ENCODE results near the gene ADAM12. TPM values are rescaled to one million over a fixed set of nuclear protein-coding genes. Genes with fewer than 3 reads are reported as not detected.

Gene ADAM12
- total RNA-seq, 2 donors from 2014 or later: 15.2 to 36.6 TPM

DNA sequence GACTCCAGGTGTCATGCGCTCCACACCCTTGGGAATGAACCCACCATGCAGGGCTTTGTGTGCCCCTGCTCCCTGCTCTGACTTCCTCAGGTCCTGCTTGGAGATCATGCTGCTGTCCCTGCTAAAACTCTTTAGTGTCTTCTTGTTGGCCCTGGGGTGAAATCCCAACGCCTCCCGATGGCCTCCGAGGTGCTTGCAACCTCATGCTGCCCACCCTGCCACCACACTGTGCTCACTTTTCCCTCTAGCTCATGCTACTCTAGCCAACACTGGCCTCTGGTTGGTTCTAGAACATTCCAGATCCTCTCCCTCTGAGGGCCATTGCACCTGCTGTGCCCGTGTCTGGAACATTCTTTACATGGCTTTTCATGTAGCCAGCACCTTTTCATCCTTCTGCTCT lies 227.7 kb downstream of the ADAM12 start:
- Mint-ChIP-seq H3K27ac (no peak overlapping the region), H3K36me3 (ENCODE audit: low read depth) (no peaks in the 10 kb centered on the region), H3K4me1 (no peaks in the 10 kb centered on the region), H3K4me3 (no peak overlapping the region), H3K27me3 (no peaks in the 10 kb centered on the region)
- no peaks in the 10 kb centered on the region for H3K9me3 ChIP-seq (ENCODE audit: control insufficient read depth, low read length, poor library complexity, severe bottlenecking)
- DNase-seq (no peak), ATAC-seq (no peak)

DNA sequence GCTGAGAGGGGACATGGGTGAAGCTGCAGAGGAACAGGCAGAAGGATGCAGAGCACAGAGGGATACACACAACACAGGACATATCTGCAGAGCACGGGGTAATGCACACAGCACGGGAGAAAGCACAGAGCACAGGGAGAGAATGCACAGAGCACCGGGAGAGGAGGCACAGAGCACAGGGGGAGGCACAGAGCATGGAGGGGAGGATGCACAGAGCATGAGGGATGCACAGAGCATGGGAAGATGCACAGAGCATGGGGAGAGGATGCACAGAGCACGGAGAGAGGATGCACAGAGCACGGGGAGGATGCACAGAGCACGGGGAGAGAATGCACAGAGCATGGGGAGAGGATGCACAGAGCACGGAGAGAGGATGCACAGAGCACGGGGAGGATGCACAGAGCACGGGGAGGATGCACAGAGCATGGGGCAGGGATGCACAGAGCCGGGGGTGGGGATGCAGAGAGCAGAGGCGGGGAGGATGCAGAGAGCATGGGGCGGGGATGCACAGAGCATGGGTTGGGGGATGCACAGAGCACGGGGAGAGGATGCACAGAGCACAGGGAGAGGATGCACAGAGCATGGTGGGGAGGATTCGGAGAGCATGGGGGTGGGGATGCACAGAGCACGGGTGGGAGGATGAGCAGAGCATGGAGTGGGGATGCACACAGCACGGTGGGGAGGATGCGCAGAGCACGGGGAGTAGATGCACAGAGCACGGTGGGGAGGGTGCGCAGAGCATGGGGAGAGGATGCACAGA lies 230.0 kb downstream of the ADAM12 start:
- no peak overlapping the region for H3K4me3 Mint-ChIP-seq
- no peaks in the 10 kb centered on the region for H3K4me1 Mint-ChIP-seq
- no peaks in the 10 kb centered on the region for H3K27me3 Mint-ChIP-seq
- no peaks in the 10 kb centered on the region for H3K9me3 ChIP-seq (ENCODE audit: control insufficient read depth, low read length, poor library complexity, severe bottlenecking)
- DNase-seq: no peak
- ATAC-seq: no peak
- H3K36me3 Mint-ChIP-seq (ENCODE audit: low read depth): no peaks in the 10 kb centered on the region
- H3K27ac Mint-ChIP-seq: no peak overlapping the region

DNA sequence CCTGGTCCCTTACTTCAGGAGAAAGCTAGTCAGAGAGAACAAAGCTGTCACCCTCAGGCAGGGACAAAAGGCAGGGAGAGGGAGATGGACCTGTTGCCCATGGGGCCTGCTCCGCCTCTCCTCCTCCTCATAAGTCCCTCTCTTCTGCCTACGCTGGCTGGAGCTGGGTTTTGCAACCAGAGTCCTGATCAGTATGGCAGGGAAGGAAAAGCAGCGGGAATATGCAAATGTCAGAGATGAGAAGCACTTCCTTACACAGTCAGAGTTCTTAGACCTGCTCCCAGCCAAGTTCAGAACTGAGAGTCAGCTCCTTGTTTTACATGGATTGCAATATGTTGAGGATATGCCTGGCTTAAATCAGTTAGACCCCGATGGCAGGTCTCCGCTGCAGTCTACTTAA lies 231.1 kb downstream of the ADAM12 start:
- H3K27ac Mint-ChIP-seq: no peak overlapping the region
- no peak overlapping the region for H3K4me3 Mint-ChIP-seq
- ATAC-seq: no peak
- H3K4me1 Mint-ChIP-seq: no peaks in the 10 kb centered on the region
- H3K27me3 Mint-ChIP-seq: no peaks in the 10 kb centered on the region
- no peaks in the 10 kb centered on the region for H3K36me3 Mint-ChIP-seq (ENCODE audit: low read depth)
- no peak for DNase-seq
- no peaks in the 10 kb centered on the region for H3K9me3 ChIP-seq (ENCODE audit: control insufficient read depth, low read length, poor library complexity, severe bottlenecking)

DNA sequence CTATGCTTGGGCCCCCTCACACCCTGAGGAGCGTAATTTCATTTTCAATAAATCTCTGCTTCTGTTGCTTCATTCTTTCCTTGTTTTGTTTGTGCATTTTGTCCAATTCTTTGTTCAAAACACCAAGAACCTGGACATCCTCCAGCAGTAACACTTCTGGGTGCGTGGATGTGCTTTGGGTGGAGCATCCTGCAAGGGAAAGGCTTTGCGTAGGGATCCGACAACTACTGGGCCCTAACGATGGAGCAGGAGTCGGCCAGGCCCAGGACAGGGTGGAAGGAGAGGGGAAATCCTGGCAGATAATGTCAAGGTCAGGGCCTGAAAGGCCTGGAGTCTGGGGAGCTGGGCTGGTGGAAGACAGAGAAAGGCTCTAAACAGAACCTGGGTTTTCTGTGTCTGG lies 231.8 kb downstream of the ADAM12 start:
- no peaks in the 10 kb centered on the region for H3K9me3 ChIP-seq (ENCODE audit: control insufficient read depth, low read length, poor library complexity, severe bottlenecking)
- Mint-ChIP-seq H3K27ac (no peak overlapping the region), H3K4me3 (no peak overlapping the region), H3K27me3 (no peaks in the 10 kb centered on the region), H3K4me1 (no peaks in the 10 kb centered on the region), H3K36me3 (ENCODE audit: low read depth) (no peaks in the 10 kb centered on the region)
- DNase-seq (no peak), ATAC-seq (no peak)

DNA sequence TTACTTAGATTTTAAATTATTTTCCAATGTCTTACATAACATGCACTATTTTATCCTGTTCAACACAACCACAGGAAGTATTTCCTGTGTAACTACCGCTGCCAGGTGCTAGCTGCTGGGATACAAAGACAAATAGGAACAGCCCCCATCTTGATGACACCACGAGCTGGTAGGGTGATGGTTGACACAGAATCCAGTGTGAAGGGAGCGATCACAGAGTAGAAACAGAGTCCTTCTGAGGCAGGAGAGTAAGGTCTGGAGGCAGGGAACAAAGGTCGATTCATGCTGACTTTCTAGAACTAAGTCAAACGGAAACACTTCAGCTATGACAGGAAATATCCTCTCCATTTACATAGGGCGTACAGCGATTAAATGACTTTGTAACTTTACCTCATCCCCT lies 232.3 kb downstream of the ADAM12 start:
- no peak overlapping the region for H3K4me3 Mint-ChIP-seq
- no peak overlapping the region for H3K27ac Mint-ChIP-seq
- H3K27me3 Mint-ChIP-seq: no peaks in the 10 kb centered on the region
- no peaks in the 10 kb centered on the region for H3K36me3 Mint-ChIP-seq (ENCODE audit: low read depth)
- ATAC-seq (no peak), DNase-seq (no peak)
- no peaks in the 10 kb centered on the region for H3K4me1 Mint-ChIP-seq
- no peaks in the 10 kb centered on the region for H3K9me3 ChIP-seq (ENCODE audit: control insufficient read depth, low read length, poor library complexity, severe bottlenecking)

DNA sequence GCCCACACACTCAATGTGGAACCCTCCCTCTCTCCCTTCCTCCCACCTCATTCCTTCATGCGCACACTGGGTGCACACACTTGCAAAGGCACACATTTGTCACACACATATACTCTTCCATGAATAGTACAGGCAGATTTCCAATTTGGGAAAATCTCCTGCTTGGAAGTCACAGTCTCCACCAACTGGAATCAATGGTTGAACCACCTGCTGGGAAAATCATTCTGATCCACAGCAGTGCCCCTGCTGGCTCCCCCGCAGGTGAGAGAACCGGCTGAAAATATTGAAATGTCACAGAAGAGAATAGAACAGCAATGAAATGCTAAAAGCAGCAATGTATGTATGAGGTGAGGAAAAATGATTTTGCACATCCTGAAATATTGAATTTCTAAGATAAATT lies 232.7 kb downstream of the ADAM12 start:
- Mint-ChIP-seq H3K27ac (no peak overlapping the region), H3K4me1 (no peaks in the 10 kb centered on the region), H3K27me3 (no peaks in the 10 kb centered on the region), H3K36me3 (ENCODE audit: low read depth) (no peaks in the 10 kb centered on the region), H3K4me3 (no peak overlapping the region)
- H3K9me3 ChIP-seq (ENCODE audit: control insufficient read depth, low read length, poor library complexity, severe bottlenecking): no peaks in the 10 kb centered on the region
- ATAC-seq: no peak
- no peak for DNase-seq

DNA sequence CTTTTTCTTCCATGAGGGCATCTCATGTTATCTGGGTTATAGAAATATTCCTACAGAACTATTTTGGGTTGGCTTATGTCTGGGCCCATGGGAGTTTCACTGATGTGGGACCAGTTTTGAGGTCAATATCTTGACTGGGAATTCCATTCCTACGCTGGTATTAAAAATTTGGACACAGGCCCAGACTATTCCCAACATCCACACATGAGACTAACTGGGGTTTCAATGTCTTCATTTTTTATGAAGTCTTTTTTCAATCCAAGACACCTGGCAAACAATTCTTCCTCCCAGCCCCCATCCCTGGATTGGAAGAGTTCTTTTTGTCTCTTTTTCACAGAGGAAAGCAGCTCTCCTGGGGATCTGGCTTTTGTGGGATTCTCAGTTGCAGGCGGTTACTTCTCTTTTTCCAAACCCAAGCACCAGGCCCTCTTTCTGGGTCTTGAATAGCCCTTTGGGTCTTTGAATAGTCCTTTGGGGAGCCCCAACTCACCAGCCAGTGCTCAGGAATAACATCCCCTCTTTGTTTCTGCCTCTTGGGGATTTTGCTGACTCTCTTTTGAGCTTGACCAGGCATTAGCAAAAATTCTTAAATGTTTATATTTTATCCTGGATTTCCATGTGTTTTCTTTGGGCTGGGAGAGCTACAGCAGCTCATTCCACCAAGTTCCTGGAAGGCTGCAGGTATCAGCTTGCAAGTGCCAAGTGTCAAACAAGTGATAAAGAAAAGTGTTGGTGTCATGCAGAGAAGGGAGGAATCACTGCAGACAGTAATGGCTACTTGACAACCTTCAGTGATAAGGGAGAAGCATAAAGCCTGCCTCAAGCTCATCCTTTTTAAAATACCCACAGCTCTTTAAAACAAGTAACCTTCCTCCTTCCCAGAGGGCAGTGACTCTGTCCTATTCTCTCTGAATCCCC lies 234.3 kb downstream of the ADAM12 start:
- ATAC-seq (no peak), DNase-seq (no peak)
- Mint-ChIP-seq H3K27ac (no peak overlapping the region), H3K4me1 (no peaks in the 10 kb centered on the region), H3K36me3 (ENCODE audit: low read depth) (no peaks in the 10 kb centered on the region), H3K27me3 (no peaks in the 10 kb centered on the region), H3K4me3 (no peak overlapping the region)
- no peaks in the 10 kb centered on the region for H3K9me3 ChIP-seq (ENCODE audit: control insufficient read depth, low read length, poor library complexity, severe bottlenecking)

DNA sequence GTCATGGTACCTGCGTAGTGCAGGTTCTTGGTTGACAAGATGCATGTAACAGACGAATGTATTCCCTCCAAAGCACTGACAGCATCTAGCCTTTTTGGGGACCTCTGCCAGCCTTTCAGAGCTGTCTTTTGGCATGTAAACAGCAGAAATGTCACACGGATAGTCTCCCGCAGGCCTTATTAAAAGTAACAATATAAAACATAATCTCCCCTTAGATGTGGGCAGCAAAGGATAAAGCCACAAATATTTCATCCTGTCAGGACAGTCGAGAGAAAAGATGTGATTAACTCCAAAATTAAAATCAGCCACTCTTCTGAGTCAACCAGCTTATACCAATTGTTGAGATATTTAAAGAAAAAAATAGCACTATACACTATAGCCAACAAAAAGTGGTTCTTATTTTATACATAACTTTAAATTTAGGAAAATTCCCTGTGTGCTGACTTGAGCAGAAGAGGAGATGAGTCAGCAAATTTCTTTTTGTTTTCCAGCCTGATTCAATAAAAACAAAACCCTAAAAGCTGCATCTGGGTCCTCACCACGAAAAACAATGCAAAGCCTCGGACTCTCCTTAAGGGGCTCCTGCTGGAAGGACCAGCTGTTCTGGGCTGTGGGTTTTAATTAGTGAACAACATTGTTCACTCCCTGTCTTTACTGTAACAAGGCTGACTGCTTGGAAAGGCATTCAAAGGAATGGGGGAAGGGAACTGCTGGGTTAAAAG lies 240.2 kb downstream of the ADAM12 start:
- H3K4me1 Mint-ChIP-seq: no peaks in the 10 kb centered on the region
- no peak for ATAC-seq
- H3K4me3 Mint-ChIP-seq: no peak overlapping the region
- DNase-seq: no peak
- H3K27ac Mint-ChIP-seq: no peak overlapping the region
- H3K9me3 ChIP-seq (ENCODE audit: control insufficient read depth, low read length, poor library complexity, severe bottlenecking): no peaks in the 10 kb centered on the region
- no peaks in the 10 kb centered on the region for H3K36me3 Mint-ChIP-seq (ENCODE audit: low read depth)
- no peaks in the 10 kb centered on the region for H3K27me3 Mint-ChIP-seq

DNA sequence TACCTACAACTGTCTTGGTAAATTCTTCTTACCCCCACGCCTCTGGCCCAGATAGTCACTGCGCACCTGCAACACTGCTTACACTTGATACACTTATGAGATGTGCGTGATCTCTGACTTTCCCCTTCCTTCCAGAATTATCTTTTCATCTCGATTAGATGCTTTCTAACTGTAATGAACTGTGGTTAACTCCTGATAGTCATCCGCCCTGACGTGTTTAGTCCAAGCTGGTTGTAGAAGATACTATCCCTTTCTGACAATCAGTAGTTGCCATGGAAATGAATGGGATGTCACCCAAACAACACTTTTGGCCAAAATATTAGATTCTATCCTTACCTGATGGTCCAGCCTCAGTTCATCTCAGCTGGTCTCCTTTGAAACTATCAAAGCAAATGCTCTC lies 241.5 kb downstream of the ADAM12 start:
- DNase-seq (no peak), ATAC-seq (no peak)
- Mint-ChIP-seq H3K4me1 (no peaks in the 10 kb centered on the region), H3K4me3 (no peak overlapping the region), H3K36me3 (ENCODE audit: low read depth) (no peaks in the 10 kb centered on the region), H3K27me3 (no peaks in the 10 kb centered on the region), H3K27ac (no peak overlapping the region)
- no peaks in the 10 kb centered on the region for H3K9me3 ChIP-seq (ENCODE audit: control insufficient read depth, low read length, poor library complexity, severe bottlenecking)

DNA sequence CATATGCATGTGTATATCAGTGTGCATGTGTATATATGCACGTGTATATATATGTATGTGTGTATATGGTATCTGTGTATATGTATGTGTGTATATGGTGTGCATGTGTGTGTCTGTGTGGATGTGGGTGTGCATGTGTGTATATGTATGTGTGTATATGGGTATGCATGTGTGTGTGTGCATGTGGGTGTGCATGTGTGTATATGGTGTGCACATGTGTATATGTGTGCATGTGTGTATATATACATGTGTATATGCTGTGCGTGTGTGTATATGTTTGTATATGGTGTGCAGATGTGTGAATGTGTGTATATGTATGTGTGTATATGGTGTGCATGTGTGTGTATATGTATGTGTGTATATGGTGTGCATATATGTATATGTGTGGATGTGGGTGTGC lies 245.2 kb downstream of the ADAM12 start:
- DNase-seq (no peak), ATAC-seq (no peak)
- Mint-ChIP-seq H3K27ac (no peak overlapping the region), H3K27me3 (no peaks in the 10 kb centered on the region), H3K4me1 (no peaks in the 10 kb centered on the region), H3K36me3 (ENCODE audit: low read depth) (no peaks in the 10 kb centered on the region), H3K4me3 (no peak overlapping the region)
- no peaks in the 10 kb centered on the region for H3K9me3 ChIP-seq (ENCODE audit: control insufficient read depth, low read length, poor library complexity, severe bottlenecking)

DNA sequence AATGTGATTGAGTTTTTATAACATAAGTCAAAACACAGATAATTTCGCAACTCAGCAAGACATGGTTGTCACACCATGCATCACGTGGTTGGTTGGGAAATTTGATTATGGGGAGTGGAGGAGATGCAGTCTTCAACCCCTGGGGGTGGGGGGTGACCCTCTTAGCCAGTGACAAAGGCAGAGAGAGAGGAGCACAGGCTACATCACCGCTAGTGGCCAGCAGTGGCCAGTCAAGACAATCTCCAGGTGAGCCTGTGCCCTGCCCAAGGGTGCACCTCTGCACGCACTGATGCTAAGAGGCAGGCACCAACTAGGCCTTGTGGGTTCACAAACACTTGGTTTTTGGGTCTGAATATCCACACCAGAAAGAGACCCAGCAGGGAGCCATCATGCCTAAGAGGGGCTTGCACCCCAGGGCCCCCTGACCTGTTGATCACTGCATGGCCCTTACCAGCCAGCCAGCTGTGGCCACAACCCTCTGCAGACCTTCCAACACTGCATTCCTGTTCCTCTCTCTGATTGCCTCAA lies 247.5 kb downstream of the ADAM12 start:
- H3K9me3 ChIP-seq (ENCODE audit: control insufficient read depth, low read length, poor library complexity, severe bottlenecking): no peaks in the 10 kb centered on the region
- DNase-seq: no peak
- no peak for ATAC-seq
- H3K36me3 Mint-ChIP-seq (ENCODE audit: low read depth): no peaks in the 10 kb centered on the region
- no peak overlapping the region for H3K4me3 Mint-ChIP-seq
- no peaks in the 10 kb centered on the region for H3K27me3 Mint-ChIP-seq
- H3K4me1 Mint-ChIP-seq: peaks cover 6% of the 10 kb centered on the region
- H3K27ac Mint-ChIP-seq: no peak overlapping the region

DNA sequence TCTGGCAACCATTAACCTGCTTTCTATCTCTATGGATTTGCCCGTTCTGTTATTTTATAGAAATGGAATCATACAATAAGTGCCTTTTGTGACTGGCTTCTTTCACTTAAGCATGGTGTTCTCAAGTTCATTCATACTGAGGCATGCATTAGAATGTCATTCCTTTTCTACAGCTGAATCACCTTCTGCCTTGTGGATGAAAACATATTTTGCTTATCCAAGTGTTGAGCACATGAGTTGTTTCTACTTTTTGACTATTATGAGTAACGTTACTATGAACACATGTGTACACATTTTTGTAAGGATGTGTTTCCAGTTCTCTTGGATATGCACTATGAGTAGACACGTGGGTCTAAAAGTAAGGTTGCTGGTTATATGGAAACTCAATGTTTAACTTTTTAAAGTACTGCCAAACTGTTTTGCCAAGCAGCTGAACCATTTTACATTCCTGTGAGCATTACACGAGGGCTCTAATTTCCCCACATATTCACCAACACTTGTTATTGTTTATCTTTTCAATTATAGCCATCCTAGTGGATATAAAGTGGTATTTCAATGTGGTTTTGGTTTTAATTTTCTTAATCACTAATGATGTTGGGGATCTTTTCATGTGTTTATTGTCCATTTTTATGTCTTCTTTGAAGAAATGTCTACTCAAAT lies 250.6 kb downstream of the ADAM12 start:
- Mint-ChIP-seq H3K27ac (no peak overlapping the region), H3K36me3 (ENCODE audit: low read depth) (no peaks in the 10 kb centered on the region), H3K27me3 (no peaks in the 10 kb centered on the region), H3K4me1 (peaks cover 7% of the 10 kb centered on the region), H3K4me3 (no peak overlapping the region)
- DNase-seq: no peak
- H3K9me3 ChIP-seq (ENCODE audit: control insufficient read depth, low read length, poor library complexity, severe bottlenecking): no peaks in the 10 kb centered on the region
- no peak for ATAC-seq
